Activated CD8-positive, alpha-beta memory T cell treated with anti-CD3 and anti-CD28 coated beads, Interleukin-2, amount 50 U/mL, for 1 hour (primary cell): ENCODE results near the gene IL1RN.
"Not testable (repeated sequence)": the region's sequence is repeated elsewhere in the genome, so short reads cannot be mapped to it uniquely, and the experiment has no call there.

ENCODE experiments used
- DNase-seq: peaks from one replicate; pipeline ENCODE4 v3.0.0-alpha.2; 2020; ENCODE audit errors: extremely low read depth

Gene IL1RN

GRCh38 chr2:113126845-113127645 lies at the start of gene IL1RN:
Gene IL1RN, plus strand, starts transcription at chr2:113127598. Its CDS starts 27 bp downstream, at chr2:113127625.
- DNase-seq: no peak

- no peak for DNase-seq
Measured at GRCh38 chr2:113077921-113078320, 49.5 kb upstream of the IL1RN start.

GRCh38 chr2:113078350-113078839 lies 49.0 kb upstream of the IL1RN start:
- DNase-seq: no peak

- no peak for DNase-seq
Measured at GRCh38 chr2:113079131-113079530, 48.3 kb upstream of the IL1RN start.

- DNase-seq: no peak
Measured at GRCh38 chr2:113080134-113080533, 47.3 kb upstream of the IL1RN start.

GRCh38 chr2:113081488-113082210 lies 45.7 kb upstream of the IL1RN start:
- DNase-seq: no peak

- no peak for DNase-seq
Measured at GRCh38 chr2:113083296-113083695, 44.1 kb upstream of the IL1RN start.

- no peak for DNase-seq
Measured at GRCh38 chr2:113084249-113085000, 43.0 kb upstream of the IL1RN start.

- no peak for DNase-seq
Measured at GRCh38 chr2:113085542-113085941, 41.9 kb upstream of the IL1RN start.

- no peak for DNase-seq
Measured at GRCh38 chr2:113088213-113088992, 39.0 kb upstream of the IL1RN start.

- no peak for DNase-seq
Measured at GRCh38 chr2:113089916-113090315, 37.5 kb upstream of the IL1RN start.

- no peak for DNase-seq
Measured at GRCh38 chr2:113091231-113091896, 36.0 kb upstream of the IL1RN start.

GRCh38 chr2:113092864-113093612 lies 34.4 kb upstream of the IL1RN start:
- DNase-seq: no peak

GRCh38 chr2:113093613-113093977 lies 33.8 kb upstream of the IL1RN start:
- no peak for DNase-seq

GRCh38 chr2:113096306-113096705 lies 31.1 kb upstream of the IL1RN start:
- DNase-seq: not testable (repeated sequence)

GRCh38 chr2:113096842-113097618 lies 30.4 kb upstream of the IL1RN start:
- not testable (repeated sequence) for DNase-seq

- no peak for DNase-seq
Measured at GRCh38 chr2:113098041-113098440, 29.4 kb upstream of the IL1RN start.

GRCh38 chr2:113098532-113098931 lies 28.9 kb upstream of the IL1RN start:
- no peak for DNase-seq

- no peak for DNase-seq
Measured at GRCh38 chr2:113102133-113102532, 25.3 kb upstream of the IL1RN start.
